Measurements from ENCODE around the gene CCL2. TPM values are rescaled to one million over a fixed set of nuclear protein-coding genes. Genes with fewer than 3 reads are reported as not detected.

CCL2 gene
- total RNA-seq, 1 experiment from 2014 or later: 85.5 TPM

- DNase-seq (ENCODE audit: low read depth): no peak
Measured at GRCh38 chr17:34241062-34241461, 14.0 kb upstream of the CCL2 start.

GRCh38 chr17:34242587-34243363 lies 12.3 kb upstream of the CCL2 start:
- no peak for DNase-seq (ENCODE audit: low read depth)

GRCh38 chr17:34243364-34244320 lies 11.4 kb upstream of the CCL2 start:
- DNase-seq (ENCODE audit: low read depth): no peak

GRCh38 chr17:34245351-34245905 lies 9.7 kb upstream of the CCL2 start:
- DNase-seq (ENCODE audit: low read depth): no peak

- DNase-seq (ENCODE audit: low read depth): no peak
Measured at GRCh38 chr17:34246446-34246845, 8.6 kb upstream of the CCL2 start.

- no peak for DNase-seq (ENCODE audit: low read depth)
Measured at GRCh38 chr17:34246881-34247280, 8.2 kb upstream of the CCL2 start.

- DNase-seq (ENCODE audit: low read depth): peak; percentile 81
Measured at GRCh38 chr17:34248511-34249024, 6.5 kb upstream of the CCL2 start.

GRCh38 chr17:34249061-34249460 lies 6.0 kb upstream of the CCL2 start:
- no peak for DNase-seq (ENCODE audit: low read depth)

GRCh38 chr17:34249478-34249877 lies 5.6 kb upstream of the CCL2 start:
- DNase-seq (ENCODE audit: low read depth): no peak

- no peak for DNase-seq (ENCODE audit: low read depth)
Measured at GRCh38 chr17:34251186-34251585, 3.9 kb upstream of the CCL2 start.

GRCh38 chr17:34252095-34252443 lies 3.0 kb upstream of the CCL2 start:
- DNase-seq (ENCODE audit: low read depth): no peak

- peak; percentile 94 for DNase-seq (ENCODE audit: low read depth)
Measured at GRCh38 chr17:34252444-34253138, 2.5 kb upstream of the CCL2 start.

GRCh38 chr17:34253139-34253525 lies 2.0 kb upstream of the CCL2 start:
- no peak for DNase-seq (ENCODE audit: low read depth)

GRCh38 chr17:34254146-34254545 lies 939 bp upstream of the CCL2 start:
- peak; percentile 79 for DNase-seq (ENCODE audit: low read depth)

GRCh38 chr17:34255381-34255732 lies 272 bp downstream of the CCL2 start:
- DNase-seq (ENCODE audit: low read depth): no peak

- DNase-seq (ENCODE audit: low read depth): no peak
Measured at GRCh38 chr17:34255841-34256240, 756 bp downstream of the CCL2 start.

GRCh38 chr17:34257299-34257985 lies 2.4 kb downstream of the CCL2 start:
- DNase-seq (ENCODE audit: low read depth): no peak

GRCh38 chr17:34257986-34258326 lies 2.9 kb downstream of the CCL2 start:
- no peak for DNase-seq (ENCODE audit: low read depth)

- peak; percentile 59 for DNase-seq (ENCODE audit: low read depth)
Measured at GRCh38 chr17:34259146-34259545, 4.1 kb downstream of the CCL2 start.

GRCh38 chr17:34260861-34261260 lies 5.8 kb downstream of the CCL2 start:
- DNase-seq (ENCODE audit: low read depth): no peak

GRCh38 chr17:34261568-34262337 lies 6.7 kb downstream of the CCL2 start:
- no peak for DNase-seq (ENCODE audit: low read depth)

Measured in M059J (cell line).